K562 (cell line): ENCODE measurements around the gene DNMT1. TPM values are rescaled to one million over a fixed set of nuclear protein-coding genes. Genes with fewer than 3 reads are reported as not detected.

Experiments used
- DMBX1 ChIP-seq: fragments of 250-450 bp; sonication (Bioruptor Pico); IDR thresholded peaks from 2 replicates; pipeline ENCODE4 v1.8.0; 2022; ENCODE audit warnings: inconsistent platforms, mild to moderate bottlenecking, moderate library complexity, borderline replicate concordance
- KDM1A ChIP-seq, 2 experiments: fragments of 450-650 bp; IDR thresholded peaks; 2 replicates each; pipeline ENCODE4 v1.6.1; 2016; ENCODE audit warnings: mild to moderate bottlenecking in 2 of 2
- SMARCA5 ChIP-seq: fragments of 450-650 bp; IDR thresholded peaks from 2 replicates; pipeline ENCODE4 v1.6.1; 2016
- SP2 ChIP-seq: IDR thresholded peaks from 2 replicates; pipeline ENCODE4 v1.6.1; 2011; ENCODE audit warnings: mild to moderate bottlenecking, low read depth, low read length, moderate library complexity; ENCODE audit not compliant: poor library complexity, severe bottlenecking; ENCODE audit errors: extremely low read depth
- ZNF23 ChIP-seq: fragments of 250-450 bp; sonication (Bioruptor Pico); IDR thresholded peaks from 2 replicates; pipeline ENCODE4 v1.4.0; 2020; ENCODE audit warnings: mild to moderate bottlenecking
- ZNF347 ChIP-seq: fragments of 450-650 bp; formaldehyde crosslinking; IDR thresholded peaks from 2 replicates; pipeline ENCODE4 v1.4.0; 2020; ENCODE audit warnings: low read depth, mild to moderate bottlenecking, moderate library complexity
- polyA plus RNA-seq, 8 experiments: library from polyadenylated mRNA; depleted of rRNA in 4 of 8; stranded (reverse) in 5 of 8; unstranded in 3 of 8; fragments of >200 nt; fragmentation: Nextera tagmentation in 2 of 8; fragmentation: Illumina TruSeq in 1 of 8; extraction: Ambion mirVana in 2 of 8; extraction: Trizol in 1 of 8; gene quantifications; 2 replicates each; pipeline versions ENCODE4 v1.2.1 to v1.2.3, GENCODE V29; 2011 to 2014; ENCODE audit warnings: inconsistent platforms in 1 of 8, missing spikeins in 1 of 8
- total RNA-seq, 7 experiments: library from RNA; depleted of rRNA in 6 of 7; stranded (reverse); fragments of >200 nt in 6 of 7; fragmentation: Illumina TruSeq in 2 of 7; extraction: Trizol in 2 of 7; gene quantifications; 2 replicates each; pipeline versions ENCODE4 v1.2.1 to v1.2.3, GENCODE V29; 2011 to 2021; ENCODE audit warnings: low replicate concordance in 1 of 7
- TF ChIP-seq, protein P1 (sequence below): fragments of 450-650 bp; IDR thresholded peaks from 2 replicates; pipeline ENCODE4 v1.7.0; 2016; ENCODE audit warnings: borderline replicate concordance
- TF ChIP-seq, protein P2 (sequence below): fragments of 200-800 bp; sonication (Bioruptor generic); IDR thresholded peaks from 2 replicates; pipeline ENCODE4 v1.6.1; 2016; ENCODE audit warnings: missing genetic modification characterization, missing compliant biosample characterization
- TF ChIP-seq, protein P3 (sequence below): fragments of 250-450 bp; sonication (Bioruptor Pico); IDR thresholded peaks from 2 replicates; pipeline ENCODE4 v1.8.0; 2022; ENCODE audit warnings: inconsistent platforms
- TF ChIP-seq, protein P4 (sequence below): sonication (generic); formaldehyde crosslinking; IDR thresholded peaks from 2 replicates; pipeline ENCODE4 v1.9.0; 2022; ENCODE audit warnings: mild to moderate bottlenecking, missing genetic modification reagents

The DNMT1 gene
- total and polyA plus RNA-seq, 9 of the 15 experiments (the other 6 are each of a cell fraction or from before 2014, with no cell fraction given): 80.1 to 271 (median 121) TPM

DNA sequence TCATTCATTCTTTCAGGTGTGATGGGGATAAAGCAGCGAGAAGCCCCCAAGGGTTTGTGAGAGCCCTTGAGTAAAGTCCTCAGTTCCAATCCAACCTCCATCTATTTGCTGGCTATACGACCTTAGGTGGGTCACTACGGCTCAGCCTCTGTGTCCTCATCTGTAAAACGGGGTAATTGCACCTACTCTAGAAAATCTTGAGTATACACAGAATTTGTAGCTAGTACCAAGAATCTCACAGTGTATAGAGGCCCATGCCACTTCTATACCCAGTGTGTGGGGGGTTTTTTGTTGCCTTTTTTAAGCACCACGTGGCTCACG lies 406 bp upstream of the DNMT1 start (continued):
- TF ChIP-seq, protein P1, sequence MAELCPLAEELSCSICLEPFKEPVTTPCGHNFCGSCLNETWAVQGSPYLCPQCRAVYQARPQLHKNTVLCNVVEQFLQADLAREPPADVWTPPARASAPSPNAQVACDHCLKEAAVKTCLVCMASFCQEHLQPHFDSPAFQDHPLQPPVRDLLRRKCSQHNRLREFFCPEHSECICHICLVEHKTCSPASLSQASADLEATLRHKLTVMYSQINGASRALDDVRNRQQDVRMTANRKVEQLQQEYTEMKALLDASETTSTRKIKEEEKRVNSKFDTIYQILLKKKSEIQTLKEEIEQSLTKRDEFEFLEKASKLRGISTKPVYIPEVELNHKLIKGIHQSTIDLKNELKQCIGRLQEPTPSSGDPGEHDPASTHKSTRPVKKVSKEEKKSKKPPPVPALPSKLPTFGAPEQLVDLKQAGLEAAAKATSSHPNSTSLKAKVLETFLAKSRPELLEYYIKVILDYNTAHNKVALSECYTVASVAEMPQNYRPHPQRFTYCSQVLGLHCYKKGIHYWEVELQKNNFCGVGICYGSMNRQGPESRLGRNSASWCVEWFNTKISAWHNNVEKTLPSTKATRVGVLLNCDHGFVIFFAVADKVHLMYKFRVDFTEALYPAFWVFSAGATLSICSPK: no peak
- 0 out of 2 replicates have a peak, but pooled peaks have one; percentile 44 for TF ChIP-seq ZNF347 (CRISPR knock-in tag)
- TF ChIP-seq KDM1A (IDR thresholded peaks at IDR 0.05): peak; percentile 86 to 90
- TF ChIP-seq, protein P2, sequence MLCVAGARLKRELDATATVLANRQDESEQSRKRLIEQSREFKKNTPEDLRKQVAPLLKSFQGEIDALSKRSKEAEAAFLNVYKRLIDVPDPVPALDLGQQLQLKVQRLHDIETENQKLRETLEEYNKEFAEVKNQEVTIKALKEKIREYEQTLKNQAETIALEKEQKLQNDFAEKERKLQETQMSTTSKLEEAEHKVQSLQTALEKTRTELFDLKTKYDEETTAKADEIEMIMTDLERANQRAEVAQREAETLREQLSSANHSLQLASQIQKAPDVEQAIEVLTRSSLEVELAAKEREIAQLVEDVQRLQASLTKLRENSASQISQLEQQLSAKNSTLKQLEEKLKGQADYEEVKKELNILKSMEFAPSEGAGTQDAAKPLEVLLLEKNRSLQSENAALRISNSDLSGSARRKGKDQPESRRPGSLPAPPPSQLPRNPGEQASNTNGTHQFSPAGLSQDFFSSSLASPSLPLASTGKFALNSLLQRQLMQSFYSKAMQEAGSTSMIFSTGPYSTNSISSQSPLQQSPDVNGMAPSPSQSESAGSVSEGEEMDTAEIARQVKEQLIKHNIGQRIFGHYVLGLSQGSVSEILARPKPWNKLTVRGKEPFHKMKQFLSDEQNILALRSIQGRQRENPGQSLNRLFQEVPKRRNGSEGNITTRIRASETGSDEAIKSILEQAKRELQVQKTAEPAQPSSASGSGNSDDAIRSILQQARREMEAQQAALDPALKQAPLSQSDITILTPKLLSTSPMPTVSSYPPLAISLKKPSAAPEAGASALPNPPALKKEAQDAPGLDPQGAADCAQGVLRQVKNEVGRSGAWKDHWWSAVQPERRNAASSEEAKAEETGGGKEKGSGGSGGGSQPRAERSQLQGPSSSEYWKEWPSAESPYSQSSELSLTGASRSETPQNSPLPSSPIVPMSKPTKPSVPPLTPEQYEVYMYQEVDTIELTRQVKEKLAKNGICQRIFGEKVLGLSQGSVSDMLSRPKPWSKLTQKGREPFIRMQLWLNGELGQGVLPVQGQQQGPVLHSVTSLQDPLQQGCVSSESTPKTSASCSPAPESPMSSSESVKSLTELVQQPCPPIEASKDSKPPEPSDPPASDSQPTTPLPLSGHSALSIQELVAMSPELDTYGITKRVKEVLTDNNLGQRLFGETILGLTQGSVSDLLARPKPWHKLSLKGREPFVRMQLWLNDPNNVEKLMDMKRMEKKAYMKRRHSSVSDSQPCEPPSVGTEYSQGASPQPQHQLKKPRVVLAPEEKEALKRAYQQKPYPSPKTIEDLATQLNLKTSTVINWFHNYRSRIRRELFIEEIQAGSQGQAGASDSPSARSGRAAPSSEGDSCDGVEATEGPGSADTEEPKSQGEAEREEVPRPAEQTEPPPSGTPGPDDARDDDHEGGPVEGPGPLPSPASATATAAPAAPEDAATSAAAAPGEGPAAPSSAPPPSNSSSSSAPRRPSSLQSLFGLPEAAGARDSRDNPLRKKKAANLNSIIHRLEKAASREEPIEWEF (CRISPR knock-in tag): no peak
- no peak for TF ChIP-seq ZNF23 (CRISPR knock-in tag)
- TF ChIP-seq SP2: no peak
- TF ChIP-seq, protein P3, sequence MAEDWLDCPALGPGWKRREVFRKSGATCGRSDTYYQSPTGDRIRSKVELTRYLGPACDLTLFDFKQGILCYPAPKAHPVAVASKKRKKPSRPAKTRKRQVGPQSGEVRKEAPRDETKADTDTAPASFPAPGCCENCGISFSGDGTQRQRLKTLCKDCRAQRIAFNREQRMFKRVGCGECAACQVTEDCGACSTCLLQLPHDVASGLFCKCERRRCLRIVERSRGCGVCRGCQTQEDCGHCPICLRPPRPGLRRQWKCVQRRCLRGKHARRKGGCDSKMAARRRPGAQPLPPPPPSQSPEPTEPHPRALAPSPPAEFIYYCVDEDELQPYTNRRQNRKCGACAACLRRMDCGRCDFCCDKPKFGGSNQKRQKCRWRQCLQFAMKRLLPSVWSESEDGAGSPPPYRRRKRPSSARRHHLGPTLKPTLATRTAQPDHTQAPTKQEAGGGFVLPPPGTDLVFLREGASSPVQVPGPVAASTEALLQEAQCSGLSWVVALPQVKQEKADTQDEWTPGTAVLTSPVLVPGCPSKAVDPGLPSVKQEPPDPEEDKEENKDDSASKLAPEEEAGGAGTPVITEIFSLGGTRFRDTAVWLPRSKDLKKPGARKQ: no peak
- TF ChIP-seq, protein P4, sequence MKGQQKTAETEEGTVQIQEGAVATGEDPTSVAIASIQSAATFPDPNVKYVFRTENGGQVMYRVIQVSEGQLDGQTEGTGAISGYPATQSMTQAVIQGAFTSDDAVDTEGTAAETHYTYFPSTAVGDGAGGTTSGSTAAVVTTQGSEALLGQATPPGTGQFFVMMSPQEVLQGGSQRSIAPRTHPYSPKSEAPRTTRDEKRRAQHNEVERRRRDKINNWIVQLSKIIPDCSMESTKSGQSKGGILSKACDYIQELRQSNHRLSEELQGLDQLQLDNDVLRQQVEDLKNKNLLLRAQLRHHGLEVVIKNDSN (CRISPR knock-in tag): 0 out of 2 replicates have a peak, but pooled peaks have one; percentile 30
- peak; percentile 15; the same call in 1 of the 2 replicates for TF ChIP-seq DMBX1 (CRISPR knock-in tag)
- peak; percentile 74; the same call in 1 of the 2 replicates for TF ChIP-seq SMARCA5
